IPS-18a (cell line): ENCODE measurements around the gene FAAP100.

Experiments
- H3K27ac ChIP-seq: one replicate; pipeline ENCODE4 v1.5.1; 2013; ENCODE audit warnings: low read length
- H3K27me3 ChIP-seq: one replicate; pipeline ENCODE4 v1.6.1; 2013; ENCODE audit warnings: mild to moderate bottlenecking, low read length; ENCODE audit not compliant: control insufficient read depth, insufficient read depth
- H3K36me3 ChIP-seq: one replicate; pipeline ENCODE4 v1.6.1; 2013; ENCODE audit warnings: low read depth, low read length; ENCODE audit not compliant: control insufficient read depth
- H3K4me1 ChIP-seq: one replicate; pipeline ENCODE4 v1.6.1; 2013; ENCODE audit warnings: low read depth, low read length; ENCODE audit not compliant: control insufficient read depth
- H3K4me3 ChIP-seq: one replicate; pipeline ENCODE4 v1.5.1; 2013; ENCODE audit warnings: low read length
- H3K9ac ChIP-seq: one replicate; pipeline ENCODE4 v1.6.1; 2013; ENCODE audit warnings: mild to moderate bottlenecking, low read length, moderate library complexity
- H3K9me3 ChIP-seq: one replicate; pipeline ENCODE4 v1.6.1; 2013; ENCODE audit warnings: low read depth, low read length; ENCODE audit not compliant: control insufficient read depth

Gene FAAP100

DNA sequence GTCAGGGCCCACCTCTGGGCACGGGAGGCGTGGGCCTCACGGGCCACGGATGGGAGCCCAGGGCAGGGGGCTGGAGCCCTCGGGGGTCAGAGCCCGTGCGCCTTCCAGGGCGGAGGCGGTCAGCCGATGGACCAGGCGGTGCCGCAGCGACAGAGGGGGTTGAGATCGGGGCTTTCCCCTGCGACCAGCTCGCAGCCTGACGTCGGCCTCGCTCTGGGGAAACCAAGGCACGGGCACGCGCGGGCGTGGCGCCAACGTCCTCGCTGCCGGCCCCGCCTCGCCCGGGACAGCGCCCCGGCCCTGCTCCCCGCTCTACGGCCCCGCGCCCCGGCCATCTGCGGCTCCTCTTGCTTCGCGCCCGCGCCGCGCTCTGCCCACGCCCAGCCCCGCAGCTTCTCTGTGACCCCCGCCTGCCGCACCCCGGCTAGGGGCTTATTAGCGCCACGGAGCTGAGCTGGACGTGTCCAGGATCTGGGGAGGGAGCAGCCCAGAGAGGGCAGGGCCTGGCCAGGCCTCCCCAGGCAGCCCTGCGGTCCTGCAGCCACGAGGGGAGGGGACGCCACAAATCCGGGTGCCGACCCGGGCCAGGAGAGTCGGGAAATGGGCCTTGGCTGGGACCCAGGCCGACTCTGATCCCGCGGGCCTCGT is 53.1 kb downstream of the FAAP100 start:
- Histone ChIP-seq H3K4me1 (no peaks in the 10 kb centered on the region), H3K4me3 (no peak overlapping the region), H3K36me3 (no peaks in the 10 kb centered on the region), H3K27ac (no peak overlapping the region), H3K9me3 (no peaks in the 10 kb centered on the region), H3K27me3 (no peaks in the 10 kb centered on the region), H3K9ac (no peak overlapping the region)

GRCh38 chr17:81494626-81495377 is 57.4 kb downstream of the FAAP100 start:
- Histone ChIP-seq H3K9ac (no peak overlapping the region), H3K36me3 (no peaks in the 10 kb centered on the region), H3K4me1 (peaks cover 6% of the 10 kb centered on the region), H3K4me3 (no peak overlapping the region), H3K27ac (no peak overlapping the region), H3K9me3 (no peaks in the 10 kb centered on the region), H3K27me3 (peaks cover 13% of the 10 kb centered on the region)

DNA sequence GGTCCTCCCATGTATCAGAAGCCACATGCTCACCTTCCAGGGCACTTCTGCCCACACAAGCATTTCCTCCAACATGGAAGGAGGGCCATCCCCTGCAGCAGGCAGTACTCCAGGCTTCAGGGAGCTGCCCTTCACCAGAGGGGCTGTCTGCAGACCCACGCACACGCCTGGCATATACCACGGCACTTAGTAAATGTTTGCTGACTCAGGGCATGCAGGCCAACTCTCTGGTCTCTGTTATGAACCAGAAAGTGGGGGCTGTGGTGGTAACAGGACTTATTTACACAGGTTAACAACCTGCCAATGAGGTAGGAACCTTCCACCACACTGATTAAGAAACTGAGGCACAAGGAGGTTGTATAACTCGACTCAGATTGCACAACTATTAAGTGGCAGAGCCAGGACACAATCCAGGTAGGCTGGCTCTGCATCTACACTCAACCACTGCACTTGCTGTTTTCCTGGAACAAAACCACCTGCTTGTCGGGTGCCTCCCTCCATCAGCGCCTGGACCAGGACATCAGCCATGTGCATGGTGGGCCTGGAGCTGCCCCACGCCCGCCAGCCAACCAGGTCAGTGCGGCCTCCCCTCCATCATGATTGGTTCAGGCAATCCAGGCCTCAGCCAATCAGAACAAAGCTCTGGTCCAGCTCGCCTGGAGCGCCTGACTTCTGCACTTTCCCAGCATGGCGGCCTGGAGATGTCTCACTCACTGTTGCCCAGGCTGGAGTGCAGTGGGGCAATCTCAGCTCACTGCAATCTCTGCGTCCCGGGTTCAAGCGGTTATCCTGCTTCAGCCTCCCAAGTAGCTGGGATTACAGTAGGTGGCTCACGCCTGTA is 58.7 kb downstream of the FAAP100 start:
- H3K36me3 ChIP-seq = no peaks in the 10 kb centered on the region
- no peak overlapping the region for H3K9ac ChIP-seq
- no peak overlapping the region for H3K27ac ChIP-seq
- H3K9me3 ChIP-seq = no peaks in the 10 kb centered on the region
- H3K4me3 ChIP-seq = no peak overlapping the region
- H3K27me3 ChIP-seq = peaks cover 20% of the 10 kb centered on the region
- H3K4me1 ChIP-seq = peaks cover 19% of the 10 kb centered on the region

- H3K4me3 ChIP-seq = no peak overlapping the region
- peaks cover 19% of the 10 kb centered on the region for H3K4me1 ChIP-seq
- H3K27ac ChIP-seq = no peak overlapping the region
- H3K9me3 ChIP-seq = no peaks in the 10 kb centered on the region
- no peaks in the 10 kb centered on the region for H3K36me3 ChIP-seq
- H3K9ac ChIP-seq = no peak overlapping the region
- peaks cover 22% of the 10 kb centered on the region for H3K27me3 ChIP-seq
Measured at GRCh38 chr17:81492706-81493105, 59.4 kb downstream of the FAAP100 start.

- Histone ChIP-seq H3K4me3 (no peak overlapping the region), H3K27me3 (peaks cover 25% of the 10 kb centered on the region), H3K27ac (no peak overlapping the region), H3K9ac (no peak overlapping the region), H3K4me1 (peaks cover 19% of the 10 kb centered on the region), H3K36me3 (no peaks in the 10 kb centered on the region), H3K9me3 (no peaks in the 10 kb centered on the region)
Measured at GRCh38 chr17:81492202-81492601, 60.0 kb downstream of the FAAP100 start.

- H3K27ac ChIP-seq = no peak overlapping the region
Measured at GRCh38 chr17:81491761-81492160, 60.4 kb downstream of the FAAP100 start.

DNA sequence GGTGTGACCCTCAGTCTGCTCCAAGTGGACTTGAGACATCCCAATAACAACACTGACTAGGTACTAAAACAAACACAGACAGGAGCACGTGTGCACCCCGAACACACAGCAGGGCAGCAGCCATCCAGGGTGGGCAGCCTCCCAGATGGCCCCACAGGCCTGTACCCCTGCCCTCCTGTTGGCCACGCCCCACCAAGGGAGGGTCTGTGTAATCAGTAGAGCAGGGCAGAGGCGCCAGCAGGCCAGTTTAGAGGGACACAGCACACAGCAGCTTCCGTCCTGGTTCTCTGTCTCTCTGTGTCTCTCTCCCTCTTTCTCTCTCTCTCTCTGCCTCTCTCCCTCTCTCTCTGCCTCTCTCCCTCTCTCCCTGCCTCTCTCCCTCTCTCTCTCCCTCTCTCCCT is 61.0 kb downstream of the FAAP100 start:
- H3K27me3 ChIP-seq = peaks cover 35% of the 10 kb centered on the region
- H3K9ac ChIP-seq = no peak overlapping the region
- H3K27ac ChIP-seq = no peak overlapping the region
- no peaks in the 10 kb centered on the region for H3K36me3 ChIP-seq
- H3K4me3 ChIP-seq = no peak overlapping the region
- H3K9me3 ChIP-seq = no peaks in the 10 kb centered on the region
- H3K4me1 ChIP-seq = peaks cover 19% of the 10 kb centered on the region

More at GRCh38 chr17:81491761-81492160, 60.4 kb downstream of the FAAP100 start:
- Histone ChIP-seq H3K36me3 (no peaks in the 10 kb centered on the region), H3K9me3 (no peaks in the 10 kb centered on the region), H3K27me3 (peaks cover 29% of the 10 kb centered on the region), H3K4me1 (peaks cover 19% of the 10 kb centered on the region), H3K9ac (no peak overlapping the region), H3K4me3 (no peak overlapping the region)

DNA sequence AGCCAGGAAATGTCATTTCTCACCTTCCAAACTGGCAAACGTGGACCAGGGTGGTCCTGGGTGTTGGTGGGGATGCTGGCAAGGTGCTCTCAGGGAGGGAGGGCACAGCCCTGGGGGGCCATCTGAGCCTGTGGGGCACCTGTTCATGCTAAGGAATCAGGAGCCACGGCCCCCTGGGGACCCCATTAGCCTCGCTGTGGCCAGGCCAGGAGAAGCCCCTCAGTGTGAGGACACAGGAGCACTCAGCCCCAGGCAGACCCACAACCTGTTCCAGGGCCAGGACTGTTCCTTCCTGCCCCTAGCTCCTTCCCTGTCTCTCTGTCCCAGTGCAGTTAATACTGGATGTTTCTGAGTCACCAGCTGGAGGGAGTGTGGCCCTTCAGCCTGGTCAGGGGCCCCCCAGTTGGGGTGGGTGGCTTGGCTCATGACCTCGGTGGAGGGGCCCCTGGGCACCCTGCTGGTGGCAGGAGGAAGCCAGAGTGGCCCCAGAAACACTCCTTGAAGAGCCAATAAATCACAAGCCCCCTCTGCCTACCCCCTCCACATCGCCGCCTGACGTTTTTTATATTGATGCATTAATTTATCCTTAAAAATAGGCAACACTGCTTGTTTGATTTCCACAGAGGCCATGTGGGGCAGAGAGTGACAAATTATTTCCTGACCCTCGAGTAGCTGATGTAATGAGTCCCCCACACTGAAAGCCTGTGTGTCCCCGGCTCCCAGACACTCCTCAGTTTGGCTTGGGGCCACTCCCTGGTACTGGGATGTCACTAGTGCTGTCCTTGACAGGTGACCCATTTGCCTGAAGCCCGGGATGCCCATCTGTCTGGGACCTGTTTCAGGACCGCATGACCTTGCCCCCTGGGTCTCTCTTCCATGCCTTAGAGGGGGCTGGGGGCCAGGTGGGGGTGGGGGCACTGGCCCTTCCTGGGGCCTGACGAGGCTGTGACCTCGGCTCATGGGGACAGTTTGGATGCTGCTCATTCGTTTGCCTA is 61.9 kb downstream of the FAAP100 start:
- no peak overlapping the region for H3K9ac ChIP-seq
- H3K4me1 ChIP-seq = peaks cover 19% of the 10 kb centered on the region
- no peak overlapping the region for H3K27ac ChIP-seq
- H3K9me3 ChIP-seq = no peaks in the 10 kb centered on the region
- H3K36me3 ChIP-seq = no peaks in the 10 kb centered on the region
- H3K4me3 ChIP-seq = peak overlapping the region; percentile 22
- peaks cover 41% of the 10 kb centered on the region for H3K27me3 ChIP-seq
